Measurements from ENCODE around the gene GOLT1B. TPM values are rescaled to one million over a fixed set of nuclear protein-coding genes. Genes with fewer than 3 reads are reported as not detected.
A peak's percentile ranks its signal among the peaks of the same experiment; 100 is the strongest.

GOLT1B gene
- total RNA-seq, 1 donor from 2014 or later, result 42.9 TPM

DNA sequence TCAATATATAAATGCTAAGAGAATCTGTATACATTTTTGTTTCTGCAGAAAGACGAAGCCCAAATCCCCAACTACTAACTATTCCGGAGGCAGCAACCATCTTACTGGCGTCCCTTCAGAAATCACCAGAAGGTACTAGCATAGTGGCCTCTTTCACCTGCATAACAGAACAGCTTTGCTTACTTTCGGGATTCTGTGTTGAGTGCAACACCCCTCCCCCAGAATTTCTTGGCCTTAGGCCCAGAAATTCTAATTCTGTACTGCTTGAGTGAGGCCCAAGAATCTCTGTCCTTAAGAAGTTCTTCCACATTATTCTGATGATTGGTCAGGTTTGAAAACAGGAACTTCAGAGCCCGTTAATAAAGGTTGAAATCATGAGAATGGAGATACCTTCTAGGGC, 27.4 kb downstream of the GOLT1B start:
- peaks cover 3% of the 10 kb centered on the region for H3K4me1 Mint-ChIP-seq
- H3K27me3 Mint-ChIP-seq, result peaks cover 42% of the 10 kb centered on the region
- no peak for DNase-seq
- peaks cover 4% of the 10 kb centered on the region for H3K9me3 Mint-ChIP-seq
- intact Hi-C loops (cut with micrococcal nuclease), result loop anchor here (5.0 kb wide), 1 partner anchor 33 kb away; no protein-coding TSS in a partner anchor
- peak overlapping the region; percentile 71 for H3K4me3 Mint-ChIP-seq
- peaks cover 1% of the 10 kb centered on the region for H3K36me3 Mint-ChIP-seq (ENCODE audit: low read depth)
- no peak overlapping the region for H3K27ac Mint-ChIP-seq

DNA sequence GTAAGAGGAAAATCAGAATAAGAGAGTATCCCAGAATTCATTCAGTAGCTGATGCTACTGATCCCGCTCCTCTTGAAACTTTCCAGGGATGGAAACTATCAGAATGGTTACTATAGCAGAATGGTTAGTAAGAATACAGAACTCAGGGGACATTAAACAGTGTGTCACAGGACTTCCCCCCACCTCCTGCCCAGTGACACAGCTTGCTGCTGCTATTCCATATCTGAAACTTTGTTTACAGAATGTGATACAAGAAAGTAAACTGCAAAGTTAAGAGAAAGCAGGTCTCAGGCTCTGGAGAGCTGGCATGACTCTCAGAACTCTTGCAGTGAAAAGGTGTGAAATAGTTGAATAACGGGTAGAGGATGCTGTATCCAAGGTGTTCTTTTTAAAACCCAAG, 27.9 kb downstream of the GOLT1B start:
- H3K4me1 Mint-ChIP-seq, result peaks cover 3% of the 10 kb centered on the region
- no peak overlapping the region for H3K27ac Mint-ChIP-seq
- DNase-seq, result no peak
- peaks cover 1% of the 10 kb centered on the region for H3K36me3 Mint-ChIP-seq (ENCODE audit: low read depth)
- peaks cover 1% of the 10 kb centered on the region for H3K9me3 Mint-ChIP-seq
- peaks cover 38% of the 10 kb centered on the region for H3K27me3 Mint-ChIP-seq
- intact Hi-C loops (cut with micrococcal nuclease), result loop anchor here (5.0 kb wide), 1 partner anchor 33 kb away; no protein-coding TSS in a partner anchor
- no peak overlapping the region for H3K4me3 Mint-ChIP-seq

DNA sequence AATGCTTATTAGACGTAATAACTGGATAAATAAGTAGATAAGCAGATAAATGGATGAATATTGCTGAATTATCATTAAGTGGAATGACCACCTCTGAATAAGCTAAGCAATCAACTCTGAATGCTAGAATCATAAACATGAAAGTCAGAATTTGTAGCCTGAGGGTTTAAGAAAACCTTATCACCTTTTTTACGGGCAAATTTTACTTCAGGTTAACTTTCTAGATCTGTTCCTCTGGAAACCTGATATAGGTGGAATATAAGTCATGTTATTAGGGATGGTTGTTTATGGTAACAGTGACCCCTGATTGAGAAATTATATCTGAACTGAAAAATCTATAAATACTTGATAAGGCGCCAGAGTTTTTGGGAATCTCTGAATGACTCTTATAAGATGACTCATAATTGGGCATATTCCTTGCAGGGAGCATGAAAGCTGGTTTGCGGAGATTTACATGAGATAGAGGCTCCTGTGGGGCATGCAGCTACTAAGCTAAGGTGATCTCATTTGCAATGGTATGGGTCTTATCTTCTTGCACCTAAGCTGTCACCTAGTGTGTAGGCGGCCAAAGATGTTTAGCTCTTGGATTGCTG, 36.6 kb downstream of the GOLT1B start:
- H3K4me1 Mint-ChIP-seq, result peaks cover 7% of the 10 kb centered on the region

DNA sequence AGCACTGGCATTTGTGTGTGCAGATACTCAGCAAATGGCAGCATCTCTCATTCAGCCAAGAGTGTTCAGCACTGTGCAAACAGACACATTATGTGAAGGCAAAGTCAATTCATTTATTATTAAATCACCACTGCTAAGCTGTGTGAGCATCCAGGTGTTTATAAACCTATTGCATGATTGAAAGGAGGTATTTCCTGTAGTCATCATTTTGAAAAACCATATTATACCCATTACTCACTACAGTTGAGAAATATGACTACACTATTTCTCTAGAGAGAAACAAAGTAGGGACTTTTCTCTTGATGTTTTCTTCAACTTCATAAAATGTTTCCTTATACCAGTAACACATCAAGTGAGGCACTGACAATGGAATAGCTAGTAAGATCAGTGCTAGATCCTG, 38.2 kb downstream of the GOLT1B start:
- Mint-ChIP-seq H3K4me3 (no peak overlapping the region), H3K9me3 (peaks cover 4% of the 10 kb centered on the region), H3K27ac (no peak overlapping the region), H3K27me3 (peaks cover 2% of the 10 kb centered on the region), H3K36me3 (ENCODE audit: low read depth) (no peaks in the 10 kb centered on the region), H3K4me1 (peaks cover 7% of the 10 kb centered on the region)
- no peak for DNase-seq
- intact Hi-C loops (cut with micrococcal nuclease), result no loop called here

More for the DNA sequence above, 36.6 kb downstream of the GOLT1B start:
- no peak overlapping the region for H3K4me3 Mint-ChIP-seq
- peaks cover under 1% of the 10 kb centered on the region for H3K27me3 Mint-ChIP-seq
- no peaks in the 10 kb centered on the region for H3K36me3 Mint-ChIP-seq (ENCODE audit: low read depth)
- H3K9me3 Mint-ChIP-seq, result no peaks in the 10 kb centered on the region
- intact Hi-C loops (cut with micrococcal nuclease), result no loop called here
- H3K27ac Mint-ChIP-seq, result no peak overlapping the region
- no peak for DNase-seq

DNA sequence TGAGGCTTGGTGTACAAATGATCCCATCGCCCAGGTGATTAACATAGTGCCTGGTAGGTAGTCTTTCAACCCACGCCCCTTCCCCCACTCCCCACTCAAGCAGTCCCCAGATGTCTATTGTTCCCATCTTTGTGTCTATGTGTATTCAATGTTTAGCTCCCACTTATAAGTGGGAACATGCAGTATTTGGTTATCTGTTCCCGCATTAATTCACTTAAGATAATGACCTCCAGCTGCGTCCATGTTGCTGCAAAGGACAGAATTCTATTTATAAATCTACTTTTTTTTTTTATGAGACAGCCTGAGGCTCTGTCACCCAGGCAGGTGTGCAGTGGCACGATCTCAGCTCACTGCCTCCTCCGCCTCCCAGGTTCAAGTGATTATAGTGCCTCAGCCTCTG, 40.2 kb downstream of the GOLT1B start:
- intact Hi-C loops (cut with micrococcal nuclease), result no loop called here
- H3K27ac Mint-ChIP-seq, result no peak overlapping the region

DNA sequence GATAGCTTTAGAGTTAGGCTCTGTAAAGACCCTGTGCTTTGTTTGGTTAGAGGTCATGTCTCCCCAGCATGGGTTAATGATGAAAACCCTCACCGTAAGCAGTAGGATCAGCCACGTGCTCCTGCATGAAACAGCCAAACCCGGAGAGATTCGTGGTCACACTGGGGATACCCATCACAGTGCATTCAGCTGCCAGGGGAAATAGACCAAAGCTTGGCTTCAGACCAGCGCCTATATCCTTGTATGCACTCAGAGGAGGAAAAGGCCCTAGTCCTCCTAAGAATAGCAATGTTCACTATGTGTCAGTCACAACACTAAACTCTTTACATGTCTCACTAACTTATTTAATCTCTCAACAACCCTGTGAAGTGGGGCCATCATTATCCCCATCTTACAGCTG, 40.8 kb downstream of the GOLT1B start:
- no peak for DNase-seq
- no peak overlapping the region for H3K4me3 Mint-ChIP-seq
- peaks cover 2% of the 10 kb centered on the region for H3K27me3 Mint-ChIP-seq
- no peak overlapping the region for H3K27ac Mint-ChIP-seq
- H3K4me1 Mint-ChIP-seq, result peaks cover 9% of the 10 kb centered on the region
- intact Hi-C loops (cut with micrococcal nuclease), result no loop called here
- H3K9me3 Mint-ChIP-seq, result peaks cover 4% of the 10 kb centered on the region
- H3K36me3 Mint-ChIP-seq (ENCODE audit: low read depth), result no peaks in the 10 kb centered on the region

More for the DNA sequence above, 40.2 kb downstream of the GOLT1B start:
- no peak overlapping the region for H3K4me3 Mint-ChIP-seq
- no peak for DNase-seq
- H3K4me1 Mint-ChIP-seq, result peaks cover 7% of the 10 kb centered on the region
- H3K36me3 Mint-ChIP-seq (ENCODE audit: low read depth), result no peaks in the 10 kb centered on the region
- peaks cover 4% of the 10 kb centered on the region for H3K9me3 Mint-ChIP-seq
- H3K27me3 Mint-ChIP-seq, result peaks cover 2% of the 10 kb centered on the region

DNA sequence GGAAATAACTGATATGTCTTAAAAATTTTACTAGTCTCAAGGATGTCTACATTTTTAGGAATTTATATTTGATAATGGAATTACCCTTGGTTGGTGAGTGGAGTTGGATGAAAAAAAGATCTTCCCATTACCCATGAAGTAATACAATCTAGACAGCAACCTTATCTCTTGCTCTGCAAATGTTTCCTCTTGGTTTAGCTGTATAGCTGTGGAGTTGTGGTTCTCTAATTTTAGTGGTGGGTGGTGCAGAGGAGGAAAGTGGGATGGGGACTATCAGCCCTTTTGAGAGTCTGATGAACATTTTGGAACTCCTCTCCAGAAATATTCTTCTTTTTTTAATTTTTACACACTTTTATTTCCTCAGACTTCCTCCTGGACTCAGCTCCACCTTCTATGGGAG, 41.6 kb downstream of the GOLT1B start:
- H3K36me3 Mint-ChIP-seq (ENCODE audit: low read depth), result no peaks in the 10 kb centered on the region
- intact Hi-C loops (cut with micrococcal nuclease), result no loop called here

DNA sequence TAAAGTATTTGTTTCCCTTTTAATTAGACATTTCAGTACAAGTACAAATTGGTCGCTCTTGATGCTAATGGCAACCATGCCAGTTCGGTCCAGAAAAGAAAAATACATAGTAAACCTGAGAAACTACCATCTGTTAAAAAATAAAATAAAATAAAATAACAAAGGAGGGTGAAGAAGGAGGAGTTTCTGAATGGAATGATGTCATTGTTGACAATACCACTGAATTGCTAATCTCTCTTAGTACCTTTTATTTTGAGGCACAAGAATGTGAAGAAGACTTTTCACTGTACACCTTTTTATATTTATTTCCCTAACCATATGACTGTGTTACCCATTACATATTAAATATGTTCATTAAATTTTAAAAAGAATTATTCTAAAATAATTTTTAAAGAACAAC, 44.0 kb downstream of the GOLT1B start:
- H3K27me3 Mint-ChIP-seq, result peaks cover 2% of the 10 kb centered on the region
- no peak overlapping the region for H3K4me3 Mint-ChIP-seq
- no peaks in the 10 kb centered on the region for H3K36me3 Mint-ChIP-seq (ENCODE audit: low read depth)
- peaks cover 4% of the 10 kb centered on the region for H3K9me3 Mint-ChIP-seq
- DNase-seq, result no peak
- H3K27ac Mint-ChIP-seq, result no peak overlapping the region
- H3K4me1 Mint-ChIP-seq, result peaks cover 7% of the 10 kb centered on the region
- intact Hi-C loops (cut with micrococcal nuclease), result loop anchor here (5.0 kb wide), 1 partner anchor 72 kb away; no protein-coding TSS in a partner anchor

More for the DNA sequence above, 41.6 kb downstream of the GOLT1B start:
- H3K27ac Mint-ChIP-seq, result no peak overlapping the region
- no peak for DNase-seq
- peaks cover 2% of the 10 kb centered on the region for H3K27me3 Mint-ChIP-seq
- H3K4me1 Mint-ChIP-seq, result peaks cover 12% of the 10 kb centered on the region
- H3K9me3 Mint-ChIP-seq, result peaks cover 4% of the 10 kb centered on the region
- no peak overlapping the region for H3K4me3 Mint-ChIP-seq

DNA sequence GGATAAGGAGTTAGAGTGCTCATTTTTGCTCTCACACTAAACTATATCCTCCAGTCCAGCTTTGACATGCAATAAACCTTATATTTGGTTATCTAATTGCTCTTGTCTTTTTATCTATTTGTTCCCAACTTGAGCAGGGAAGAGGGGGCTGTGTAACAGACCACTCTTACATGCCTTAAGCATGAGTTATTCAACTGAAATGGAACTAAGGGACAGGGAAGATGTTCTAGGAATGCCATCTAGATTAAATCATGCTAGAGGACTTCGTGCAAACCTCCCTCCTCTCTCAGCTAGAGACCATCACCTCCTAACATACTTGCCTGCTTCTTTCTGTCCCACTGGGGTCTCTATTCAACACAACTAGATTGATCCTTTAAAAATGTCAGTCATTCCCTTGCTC, 45.1 kb downstream of the GOLT1B start:
- Mint-ChIP-seq H3K4me1 (peaks cover 5% of the 10 kb centered on the region), H3K27ac (no peak overlapping the region), H3K27me3 (peaks cover 2% of the 10 kb centered on the region), H3K9me3 (peaks cover 4% of the 10 kb centered on the region), H3K36me3 (ENCODE audit: low read depth) (no peaks in the 10 kb centered on the region), H3K4me3 (no peak overlapping the region)
- no peak for DNase-seq
- intact Hi-C loops (cut with micrococcal nuclease), result loop anchor here (2.0 to 5.0 kb wide), 2 partner anchors 14 to 71 kb away; no protein-coding TSS in a partner anchor

DNA sequence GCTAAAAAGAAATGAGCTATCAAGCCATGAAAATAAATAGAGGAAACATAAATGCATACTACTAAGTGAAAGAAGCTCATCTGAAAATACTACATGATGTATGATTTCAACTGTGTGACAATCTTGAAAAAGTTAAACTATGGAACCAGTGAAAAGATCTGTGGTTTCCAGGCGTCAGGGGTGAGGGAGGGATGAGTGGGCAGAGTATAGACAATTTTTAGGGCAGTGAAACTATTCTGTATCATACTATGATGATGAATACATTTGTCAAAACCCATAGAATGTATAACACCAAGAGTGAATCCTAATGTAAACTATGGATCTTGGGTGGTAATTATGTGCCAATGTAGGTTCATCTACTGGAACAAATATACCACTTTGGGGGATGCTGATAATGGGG, 45.8 kb downstream of the GOLT1B start:
- Mint-ChIP-seq H3K9me3 (peaks cover 4% of the 10 kb centered on the region), H3K27ac (peak overlapping the region; percentile 7), H3K4me1 (peaks cover 5% of the 10 kb centered on the region), H3K4me3 (no peak overlapping the region), H3K36me3 (ENCODE audit: low read depth) (no peaks in the 10 kb centered on the region), H3K27me3 (peaks cover 2% of the 10 kb centered on the region)
- intact Hi-C loops (cut with micrococcal nuclease), result loop anchor here (2.0 to 5.0 kb wide), 2 partner anchors 13 to 70 kb away; no protein-coding TSS in a partner anchor
- DNase-seq, result no peak

DNA sequence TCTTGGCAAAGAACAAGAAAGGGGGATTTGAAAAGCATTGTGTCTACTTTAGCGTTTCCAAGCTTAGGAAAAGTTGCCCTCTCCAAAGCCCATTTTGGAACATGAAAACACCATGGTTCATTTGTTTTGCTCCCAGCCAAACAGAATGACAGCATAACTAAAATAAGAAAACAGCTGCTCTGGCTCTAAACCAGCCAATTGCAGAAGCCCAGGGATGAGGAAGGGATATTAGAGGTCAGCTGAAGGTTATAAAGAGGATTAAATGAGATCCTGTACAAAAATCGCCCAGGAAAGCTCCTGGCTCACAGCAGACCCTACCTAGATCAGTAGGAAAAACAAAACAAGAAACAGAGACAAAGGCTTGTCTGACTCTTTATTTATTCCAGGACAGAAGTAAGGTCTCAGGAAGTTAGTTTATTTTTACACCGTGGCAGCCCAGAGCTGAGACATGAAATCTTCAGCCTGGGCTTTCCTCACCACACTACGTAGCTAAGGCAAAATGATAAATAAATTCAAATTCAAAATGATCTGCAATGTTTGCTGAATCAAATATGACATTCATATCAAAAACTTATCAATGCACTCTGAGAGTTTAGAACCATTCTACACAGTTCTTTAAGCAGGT, 50.4 kb downstream of the GOLT1B start:
- peaks cover 4% of the 10 kb centered on the region for H3K9me3 Mint-ChIP-seq
- DNase-seq, result no peak
- no peaks in the 10 kb centered on the region for H3K36me3 Mint-ChIP-seq (ENCODE audit: low read depth)
- H3K27ac Mint-ChIP-seq, result no peak overlapping the region
- no peaks in the 10 kb centered on the region for H3K27me3 Mint-ChIP-seq
- H3K4me1 Mint-ChIP-seq, result peaks cover 7% of the 10 kb centered on the region
- H3K4me3 Mint-ChIP-seq, result no peak overlapping the region
- intact Hi-C loops (cut with micrococcal nuclease), result no loop called here

DNA sequence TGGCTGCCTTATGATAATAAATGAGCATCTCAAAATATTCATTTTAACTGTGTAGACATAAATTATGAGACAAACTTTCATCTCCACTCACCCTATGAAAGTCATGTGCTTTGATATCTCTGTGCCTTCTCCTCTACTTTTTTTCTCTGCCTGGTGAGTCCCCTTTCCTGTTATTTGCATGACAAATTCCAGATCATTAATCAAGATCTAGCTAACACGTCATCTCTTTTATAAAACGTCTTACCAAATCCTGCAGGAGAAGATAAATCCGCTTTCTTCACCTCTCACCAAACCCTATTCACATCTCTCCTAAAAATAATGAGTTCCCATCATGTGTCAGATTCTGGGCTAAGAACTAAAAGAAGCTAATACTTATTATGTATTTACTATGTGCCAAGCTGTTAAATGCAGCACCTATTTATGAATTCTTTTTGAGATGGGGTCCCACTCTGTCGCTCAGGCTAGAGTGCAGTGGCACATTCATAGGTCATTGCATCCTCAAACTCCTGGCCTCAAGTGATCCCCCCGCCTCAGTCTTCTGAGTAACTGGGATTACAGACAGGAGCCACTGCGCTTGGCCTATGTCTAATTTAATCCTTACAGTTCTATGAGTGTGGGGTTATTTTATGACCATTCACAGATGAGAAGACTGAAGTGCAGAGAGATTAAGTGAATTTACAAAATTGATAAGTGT, 51.2 kb downstream of the GOLT1B start:
- H3K27me3 Mint-ChIP-seq, result no peaks in the 10 kb centered on the region
- H3K27ac Mint-ChIP-seq, result no peak overlapping the region
- H3K36me3 Mint-ChIP-seq (ENCODE audit: low read depth), result no peaks in the 10 kb centered on the region
- intact Hi-C loops (cut with micrococcal nuclease), result no loop called here
- H3K4me3 Mint-ChIP-seq, result no peak overlapping the region
- H3K9me3 Mint-ChIP-seq, result peaks cover 4% of the 10 kb centered on the region
- peaks cover 2% of the 10 kb centered on the region for H3K4me1 Mint-ChIP-seq
- DNase-seq, result no peak

DNA sequence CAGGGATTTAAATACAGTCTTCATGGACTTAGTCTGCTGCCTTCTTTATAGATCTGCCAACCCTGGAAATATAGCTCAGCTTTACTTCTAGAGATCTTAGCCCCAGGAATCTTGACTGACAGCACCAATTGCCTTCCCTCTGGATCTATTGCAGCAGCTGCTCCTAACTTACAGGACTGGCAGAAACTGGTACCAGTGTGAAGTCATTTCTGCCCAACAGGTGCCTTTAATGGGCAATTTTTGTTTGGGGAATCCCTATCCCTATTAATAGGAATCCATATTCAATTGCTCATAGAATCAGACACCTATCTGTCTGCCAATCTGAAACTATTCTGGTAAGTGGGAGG, 51.7 kb downstream of the GOLT1B start:
- peaks cover 4% of the 10 kb centered on the region for H3K9me3 Mint-ChIP-seq
- H3K27me3 Mint-ChIP-seq, result no peaks in the 10 kb centered on the region
- no peak overlapping the region for H3K27ac Mint-ChIP-seq
- peaks cover 1% of the 10 kb centered on the region for H3K36me3 Mint-ChIP-seq (ENCODE audit: low read depth)
- DNase-seq, result no peak
- H3K4me3 Mint-ChIP-seq, result no peak overlapping the region
- intact Hi-C loops (cut with micrococcal nuclease), result no loop called here
- H3K4me1 Mint-ChIP-seq, result peaks cover 2% of the 10 kb centered on the region

DNA sequence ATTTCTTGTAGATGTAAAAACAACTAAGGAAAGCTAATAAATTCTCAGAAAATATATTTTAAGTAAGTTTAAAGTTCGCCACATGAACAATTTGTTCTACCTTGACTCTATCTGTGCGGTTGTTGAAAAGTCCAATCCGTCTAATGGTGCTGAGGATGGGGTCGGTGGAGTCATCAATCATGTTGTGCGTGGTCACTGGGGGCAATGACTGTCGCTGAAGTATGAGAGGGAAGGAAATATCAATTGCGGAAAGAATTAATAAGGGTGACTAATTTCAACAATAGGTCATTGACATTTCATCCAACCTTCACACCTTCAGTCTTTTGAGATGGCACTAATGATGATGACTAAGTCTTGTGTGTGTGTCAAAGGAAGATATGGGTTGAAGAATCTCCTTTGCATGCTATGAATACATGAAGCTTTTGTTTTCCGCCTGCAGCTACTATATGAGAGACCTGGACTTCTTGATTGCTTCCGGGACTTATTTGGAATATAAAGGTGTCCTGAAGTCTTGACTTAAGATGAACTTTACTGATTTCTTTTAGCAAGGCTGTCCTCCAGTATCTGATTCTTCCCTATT, 56.6 kb downstream of the GOLT1B start:
- Mint-ChIP-seq H3K36me3 (ENCODE audit: low read depth) (peaks cover 1% of the 10 kb centered on the region), H3K9me3 (peaks cover 4% of the 10 kb centered on the region), H3K27ac (no peak overlapping the region), H3K27me3 (no peaks in the 10 kb centered on the region), H3K4me1 (peaks cover 7% of the 10 kb centered on the region), H3K4me3 (no peak overlapping the region)
- DNase-seq, result no peak
- intact Hi-C loops (cut with micrococcal nuclease), result no loop called here

Data from activated CD4-positive, alpha-beta T cell treated with anti-CD3 and anti-CD28 coated beads, Interleukin-2, amount 10 ng/mL, durations not matched to agents 24 days and 14 days (primary cell).